Activated CD8-positive, alpha-beta memory T cell treated with anti-CD3 and anti-CD28 coated beads, Interleukin-2, amount 50 U/mL, for 24 hours (primary cell): ENCODE data around the gene ANKH.
"Not testable (repeated sequence)": the region's sequence is repeated elsewhere in the genome, so short reads cannot be mapped to it uniquely, and the experiment has no call there.

Experiments
- DNase-seq: peaks from one replicate; pipeline ENCODE4 v3.0.0-alpha.2; 2020; ENCODE audit errors: extremely low read depth

ANKH gene

DNA sequence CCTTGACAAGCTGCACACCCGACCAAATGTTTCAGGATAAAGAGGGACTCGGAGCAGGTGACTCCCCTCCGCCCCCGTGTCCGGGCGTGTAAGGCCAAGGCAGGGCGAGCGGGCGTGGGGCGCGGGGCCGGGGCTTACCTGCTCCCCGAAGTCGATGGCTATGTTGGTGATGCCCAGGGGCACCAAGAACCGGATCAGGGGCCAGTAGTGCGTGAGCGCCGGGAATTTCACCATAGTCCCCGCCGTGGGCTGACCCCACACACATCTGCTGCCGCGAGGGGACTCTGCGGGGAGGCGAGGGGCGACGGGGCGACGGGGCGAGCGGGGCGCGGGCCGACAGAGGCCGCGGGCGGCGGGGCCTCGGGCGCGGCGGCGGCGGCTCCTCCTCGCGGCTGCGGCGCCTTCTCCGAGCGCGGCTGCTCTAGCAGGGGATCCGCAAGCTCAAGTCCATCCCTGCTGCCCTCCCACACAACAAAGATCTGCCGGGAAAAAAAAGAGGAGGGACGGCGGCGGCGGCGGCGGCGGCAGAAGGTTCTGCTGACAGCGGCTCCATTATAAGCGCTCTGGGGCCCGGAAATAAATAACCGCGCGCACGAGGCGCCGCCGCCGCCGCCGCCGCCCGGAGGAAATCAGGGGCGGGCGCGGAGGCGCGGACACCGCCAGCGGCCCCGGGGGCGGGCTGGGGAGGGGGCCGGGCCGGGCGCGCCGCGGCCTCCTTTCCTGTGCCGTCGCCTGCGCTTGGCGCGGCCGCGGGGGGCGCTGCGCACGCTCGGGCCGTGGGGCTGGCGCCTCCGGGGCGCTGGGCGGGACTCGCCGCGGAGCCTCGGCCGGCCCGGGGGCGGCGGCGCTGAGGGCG, at the start of gene ANKH:
ANKH (minus strand) TSS at position 565 of the 856 bp plus-strand sequence; CDS start at position 234, 331 bp downstream.
- no peak for DNase-seq

DNA sequence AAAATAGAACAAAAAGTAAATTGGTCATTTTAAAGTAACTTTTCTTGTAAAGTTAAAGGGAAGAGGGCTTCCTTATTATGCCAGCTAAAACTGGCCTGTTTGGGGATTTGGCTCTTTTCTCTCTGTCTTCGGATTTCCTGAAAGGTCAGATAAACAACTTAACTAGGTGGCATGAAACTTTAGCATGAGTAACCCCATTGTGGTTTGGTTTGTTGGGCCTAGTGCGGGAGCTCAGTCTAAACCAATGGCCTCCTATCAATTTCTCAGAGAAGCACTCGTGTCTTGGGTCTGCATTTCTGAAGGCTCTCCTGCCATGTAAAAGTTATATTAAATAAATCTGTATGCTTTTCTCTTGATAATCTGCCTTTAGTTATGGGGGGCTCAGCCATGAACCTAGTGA, 48.5 kb upstream of the ANKH start:
- DNase-seq: no peak

DNA sequence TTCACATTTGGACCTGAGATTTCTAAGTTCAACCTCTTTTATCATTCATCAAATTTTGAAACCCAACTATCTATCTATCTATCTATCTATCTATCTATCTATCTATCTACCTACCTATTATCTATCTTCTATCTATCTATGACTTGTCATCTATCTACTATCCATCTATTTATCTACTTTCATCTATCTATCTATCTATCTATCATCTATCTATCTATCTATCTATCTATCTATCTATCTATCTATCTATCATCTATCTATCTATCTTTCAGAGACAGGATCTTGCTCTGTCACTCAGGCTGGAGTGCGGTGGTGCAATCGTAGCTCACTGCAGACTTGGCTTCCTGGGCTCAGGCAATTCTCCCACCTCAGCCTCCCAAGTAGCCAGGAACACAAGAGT, 47.5 kb upstream of the ANKH start:
- not testable (repeated sequence) for DNase-seq

DNA sequence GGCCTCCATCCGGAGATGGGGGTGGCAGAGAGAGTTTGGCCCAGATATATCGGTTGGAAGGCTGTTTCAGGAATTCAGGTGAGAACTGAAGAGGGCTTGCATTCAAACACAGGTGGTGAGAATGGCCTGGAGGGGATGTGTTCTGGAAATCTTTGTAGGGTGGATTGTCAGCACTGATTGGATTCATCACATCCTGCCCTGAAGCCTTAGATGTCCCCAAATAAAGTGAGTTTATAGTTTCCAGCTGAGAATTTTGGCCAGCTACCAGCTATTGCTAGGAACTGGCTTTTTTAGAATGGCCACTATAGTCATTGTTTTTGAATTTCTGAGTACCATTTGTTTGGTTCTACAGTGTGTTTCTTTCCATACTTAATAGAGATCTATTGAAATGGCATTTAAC, 46.1 kb upstream of the ANKH start:
- no peak for DNase-seq

DNA sequence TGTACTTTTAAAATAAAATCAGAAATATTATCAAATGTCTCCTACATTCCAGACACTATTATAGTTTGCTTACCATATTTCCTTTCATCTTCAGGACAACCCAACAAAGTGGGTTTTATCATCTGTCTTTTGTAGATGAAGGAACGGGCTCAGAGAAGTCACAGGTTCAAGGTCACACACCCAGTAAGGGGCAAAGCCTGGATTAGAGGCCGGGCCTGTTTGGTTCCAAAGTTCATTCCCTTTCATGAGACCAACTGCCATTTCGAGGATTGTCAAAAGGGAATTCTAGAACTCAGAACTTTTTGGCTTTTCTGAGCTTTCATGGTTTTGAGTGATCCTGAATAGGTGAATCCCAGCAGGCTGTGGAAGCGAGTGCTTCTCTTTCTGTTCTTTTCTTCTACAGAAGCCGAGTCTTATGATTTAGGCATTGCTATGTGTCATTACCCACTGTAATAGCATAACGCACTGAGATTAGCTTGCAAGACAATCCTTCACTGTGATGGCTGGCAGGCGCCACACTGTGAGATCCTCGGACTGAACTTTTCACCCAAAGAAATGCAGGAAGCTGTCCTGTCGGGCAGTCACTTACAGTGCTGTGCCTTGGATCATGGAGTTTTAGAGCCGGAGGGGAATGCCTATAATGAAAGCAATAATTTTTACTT, 43.8 kb upstream of the ANKH start:
- DNase-seq: no peak

DNA sequence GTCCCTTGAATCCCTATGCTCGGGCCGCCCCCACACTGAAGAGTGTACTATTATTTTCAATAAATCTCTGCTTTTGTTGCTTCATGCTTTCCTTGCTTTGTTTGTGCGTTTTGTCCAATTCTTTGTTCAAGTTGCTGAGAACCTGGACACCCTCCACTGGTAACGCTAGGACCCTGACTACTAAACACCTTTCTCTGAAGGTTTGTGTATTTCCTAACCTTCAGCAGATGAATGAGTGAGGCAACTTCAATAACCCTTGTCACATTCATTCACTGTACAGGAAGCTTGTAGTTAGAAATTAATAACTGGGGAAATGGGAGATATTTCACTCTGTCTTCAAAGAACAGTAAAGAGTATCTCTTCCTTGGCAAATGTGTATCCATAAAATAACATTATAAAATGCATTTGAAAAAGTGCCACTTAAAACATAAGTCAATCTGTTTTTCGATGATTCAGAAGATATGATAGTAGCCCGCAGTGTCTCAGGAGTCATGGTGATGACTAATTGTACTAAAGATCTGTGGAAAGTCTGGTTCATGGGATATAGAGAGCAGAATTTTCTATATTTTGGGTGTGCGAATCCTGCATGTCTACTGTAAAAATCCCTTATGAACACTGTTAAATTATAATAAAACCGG, 43.2 kb upstream of the ANKH start:
- no peak for DNase-seq

DNA sequence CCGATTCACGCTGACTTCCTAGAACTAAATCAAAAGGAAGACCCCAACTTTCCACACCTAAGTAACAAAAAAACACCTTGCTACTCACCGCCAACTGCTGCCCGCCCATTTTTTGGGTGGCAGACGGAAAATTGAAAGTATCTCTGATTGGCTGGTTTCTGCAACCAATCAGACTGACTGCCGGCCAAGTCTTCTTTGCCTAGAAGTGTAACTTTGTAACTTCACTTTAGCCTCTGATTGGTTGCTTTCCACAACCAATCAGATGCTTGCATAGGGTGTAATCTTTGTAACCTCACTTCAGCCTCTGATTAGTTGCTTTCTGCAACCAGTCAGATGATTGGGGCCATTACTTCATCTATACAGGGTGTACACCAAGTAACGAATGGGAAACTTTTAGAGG, 42.6 kb upstream of the ANKH start:
- DNase-seq: no peak

DNA sequence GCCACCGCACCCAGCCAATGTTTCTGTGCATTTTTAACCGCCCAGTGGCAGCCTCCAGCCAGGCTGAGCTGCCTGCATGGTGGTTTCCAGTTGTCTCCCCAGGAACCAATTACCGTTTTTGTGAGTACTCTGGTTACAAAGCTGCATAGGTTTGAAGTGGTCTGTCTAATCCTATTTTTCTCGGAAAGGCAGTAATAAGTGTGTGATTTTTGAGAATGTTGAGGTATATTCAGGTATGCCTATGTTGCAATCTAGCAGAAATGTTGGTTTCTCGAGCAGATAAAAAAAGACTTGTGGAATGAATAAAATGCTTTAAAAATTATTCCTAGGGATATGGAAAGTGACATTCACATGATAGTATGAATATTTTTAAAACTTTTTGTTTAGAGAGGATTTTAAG, 41.5 kb upstream of the ANKH start:
- DNase-seq: no peak

DNA sequence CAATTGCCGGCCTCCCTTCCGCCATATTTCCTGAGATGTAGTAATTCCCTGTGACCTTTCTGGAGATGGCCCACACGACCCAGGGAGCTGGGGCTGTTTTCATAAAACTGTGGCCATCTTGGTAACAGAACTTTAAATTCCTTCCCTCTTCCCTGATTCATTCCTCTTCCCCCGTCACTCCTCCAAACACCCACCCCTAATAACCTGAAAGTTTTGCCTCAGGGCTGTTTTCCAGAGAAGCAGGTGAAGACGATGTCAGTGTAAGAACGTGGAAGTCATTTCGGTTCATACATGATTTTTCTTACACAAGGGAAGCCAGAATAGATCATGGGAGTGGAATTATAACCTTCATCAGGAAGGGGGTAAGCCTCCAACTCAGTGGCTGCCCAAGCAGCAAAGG, 40.6 kb upstream of the ANKH start:
- no peak for DNase-seq

DNA sequence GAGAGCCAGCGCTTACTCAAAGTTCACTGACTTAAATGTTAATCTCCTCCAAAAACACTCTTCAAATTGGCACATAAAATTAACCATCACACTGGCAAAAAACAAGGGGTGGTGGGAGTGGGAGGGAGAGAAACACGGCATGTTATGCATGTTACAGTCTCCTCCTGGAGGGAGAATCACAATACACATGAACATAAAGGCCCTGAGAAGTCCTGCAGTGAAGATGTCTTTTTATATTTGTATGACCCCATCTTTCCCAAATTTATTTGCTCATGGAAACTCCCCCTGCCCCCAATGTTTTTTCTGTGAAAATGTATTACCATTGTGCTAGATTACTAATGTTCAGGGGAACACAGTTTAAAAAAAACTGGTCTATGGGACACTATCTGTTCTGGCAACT, 37.8 kb upstream of the ANKH start:
- DNase-seq: no peak

DNA sequence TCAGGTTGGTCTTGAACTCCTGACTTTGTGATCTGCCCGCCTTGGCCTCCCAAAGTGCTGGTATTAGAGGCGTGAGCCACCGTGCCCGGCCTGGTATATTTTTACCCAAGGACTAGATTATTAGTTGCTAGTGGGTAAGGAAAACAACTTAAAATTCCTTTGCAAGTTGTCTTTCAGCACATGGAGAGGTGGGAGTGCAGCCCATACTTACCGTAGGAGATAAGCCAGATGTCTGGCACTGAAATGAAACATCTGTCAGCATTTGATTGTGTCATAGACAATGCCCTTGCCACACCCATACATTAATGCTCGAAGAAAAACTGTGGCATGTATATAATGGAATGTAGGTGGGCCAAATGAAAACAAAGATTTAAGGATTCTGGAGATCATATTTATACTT, 36.6 kb upstream of the ANKH start:
- DNase-seq: no peak

DNA sequence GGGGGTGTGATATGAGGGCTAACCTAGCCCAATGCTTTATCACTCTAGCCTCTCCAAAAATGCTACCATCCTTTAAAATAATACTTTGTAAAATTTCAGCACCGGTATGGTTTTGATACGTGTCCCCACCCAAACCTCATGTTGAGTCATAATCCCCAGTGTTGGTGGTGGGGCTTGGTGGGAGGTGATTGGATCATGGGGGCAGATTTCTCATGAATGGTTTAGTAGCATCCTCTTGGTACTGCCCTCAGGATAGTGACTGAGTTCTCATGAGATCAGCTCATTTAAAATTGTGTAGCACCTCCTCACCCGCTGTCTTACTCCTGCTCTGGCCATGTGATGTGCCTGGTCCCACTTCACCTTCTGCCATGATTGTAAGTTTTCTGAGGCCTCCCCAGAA, 35.0 kb upstream of the ANKH start:
- no peak for DNase-seq

DNA sequence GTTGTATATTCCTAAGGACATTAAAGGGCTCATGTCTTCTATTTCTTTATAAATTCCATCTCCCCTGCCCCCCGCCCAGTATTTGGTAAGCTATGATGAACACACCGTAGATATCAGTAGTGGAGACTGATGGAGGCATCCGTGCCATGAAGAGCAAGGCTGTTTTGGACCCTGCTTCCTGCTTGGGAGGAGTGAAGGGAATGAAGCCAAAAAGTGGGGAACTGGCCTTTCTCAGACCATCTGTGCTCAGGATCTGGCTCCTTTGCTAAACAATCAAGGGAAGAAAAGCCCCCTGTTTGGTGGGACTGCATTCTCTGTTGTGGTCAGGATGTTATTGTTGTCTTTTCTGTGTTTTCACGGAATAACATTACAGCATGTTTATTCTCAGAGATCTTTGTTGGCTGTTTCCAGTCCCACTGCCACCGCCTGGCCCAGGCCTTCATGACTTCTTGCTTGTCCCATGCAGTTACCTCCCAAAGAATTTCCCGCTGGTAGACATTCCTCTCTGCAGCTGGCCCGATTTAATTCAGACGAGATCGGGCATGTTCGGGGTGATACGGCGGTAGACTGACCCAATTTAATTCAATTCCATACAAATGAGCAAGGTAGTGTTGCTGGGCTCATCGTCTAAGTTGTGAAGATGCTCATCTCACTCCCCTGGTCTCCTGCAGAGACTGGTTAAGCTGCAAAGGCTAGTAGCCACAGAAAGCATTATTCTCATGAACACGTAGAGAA, 31.4 kb upstream of the ANKH start:
- DNase-seq: no peak

DNA sequence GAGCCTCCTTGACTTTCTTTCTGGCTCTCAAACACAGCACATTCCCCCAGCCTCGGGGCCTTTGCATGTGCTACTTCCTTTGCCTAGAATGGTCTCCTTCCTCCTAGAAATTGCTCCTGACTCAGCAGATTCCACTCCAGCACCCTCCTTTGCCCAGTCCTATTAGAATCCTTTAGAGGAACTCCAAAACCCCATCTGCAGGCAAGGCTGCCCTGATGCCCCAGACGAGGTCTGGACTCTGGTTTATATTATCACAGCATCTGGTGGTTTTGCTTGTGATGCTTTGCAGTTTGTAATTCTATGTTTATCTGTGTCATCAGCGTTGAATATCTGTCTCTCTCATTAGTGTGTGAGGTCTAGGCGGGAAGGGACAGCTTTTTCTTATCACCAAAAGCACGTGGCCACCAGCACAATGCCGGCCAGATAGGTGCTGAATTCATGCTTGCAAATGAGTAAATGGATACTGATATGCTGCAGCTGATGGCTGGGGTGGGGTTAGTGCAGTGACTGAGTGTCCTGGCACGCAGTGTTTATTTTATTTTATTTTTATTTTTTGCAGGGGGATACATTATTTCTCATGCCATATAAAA, 30.0 kb upstream of the ANKH start:
- no peak for DNase-seq

DNA sequence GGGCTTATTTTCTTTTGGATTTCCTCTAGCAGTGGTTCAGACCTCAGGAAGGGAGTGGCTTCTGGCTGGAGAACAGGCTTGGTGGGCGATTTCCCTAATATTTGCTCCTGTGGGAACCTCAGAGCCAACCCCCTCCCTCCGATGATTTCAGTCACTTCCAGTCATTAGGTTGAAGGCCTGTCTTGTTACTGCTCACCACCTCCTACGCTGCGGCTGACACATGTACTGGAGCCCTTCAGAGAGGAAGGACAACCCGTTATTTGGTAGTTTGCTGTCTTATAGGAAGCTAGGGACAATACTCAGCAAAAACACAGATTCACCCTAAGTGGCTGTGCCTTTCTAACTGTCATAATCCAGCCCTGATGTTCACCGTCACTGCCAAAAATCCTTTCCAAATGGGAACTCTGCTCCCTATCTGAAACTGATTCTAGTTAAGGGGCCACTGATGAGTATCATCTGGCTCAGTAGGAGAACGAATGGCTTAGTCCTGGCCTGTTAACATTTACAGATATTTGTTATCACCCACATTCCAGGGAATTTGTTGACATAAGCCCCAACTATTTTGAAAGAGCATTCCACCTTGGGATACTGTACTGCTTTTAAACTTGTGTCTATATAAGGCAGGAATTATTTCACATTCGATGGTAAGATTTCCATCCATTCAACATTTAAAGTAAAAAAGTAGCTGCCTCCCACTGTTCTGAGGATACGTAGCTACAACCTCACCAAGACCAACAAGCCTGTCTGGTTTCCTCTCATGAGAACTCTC, 29.3 kb upstream of the ANKH start:
- DNase-seq: no peak

DNA sequence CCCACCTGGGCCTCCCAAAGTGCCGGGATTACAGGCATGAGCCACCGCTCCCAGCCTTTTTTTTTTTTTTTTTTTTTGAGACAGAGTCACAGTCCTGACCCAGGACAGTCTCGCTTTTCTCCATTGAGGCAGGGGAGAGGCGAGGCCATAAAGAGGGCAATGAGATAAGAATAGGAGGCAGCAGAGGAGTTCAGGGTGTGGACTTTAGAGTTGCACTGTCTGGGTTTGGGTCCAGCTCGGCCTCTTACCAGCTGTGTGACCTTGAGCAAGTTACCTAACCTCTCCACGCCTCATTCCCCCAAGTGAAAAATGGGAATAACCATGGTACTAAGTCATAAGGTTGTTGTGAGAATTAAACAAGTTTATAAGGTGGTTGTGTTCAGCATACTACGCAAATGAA, 24.6 kb upstream of the ANKH start:
- no peak for DNase-seq

DNA sequence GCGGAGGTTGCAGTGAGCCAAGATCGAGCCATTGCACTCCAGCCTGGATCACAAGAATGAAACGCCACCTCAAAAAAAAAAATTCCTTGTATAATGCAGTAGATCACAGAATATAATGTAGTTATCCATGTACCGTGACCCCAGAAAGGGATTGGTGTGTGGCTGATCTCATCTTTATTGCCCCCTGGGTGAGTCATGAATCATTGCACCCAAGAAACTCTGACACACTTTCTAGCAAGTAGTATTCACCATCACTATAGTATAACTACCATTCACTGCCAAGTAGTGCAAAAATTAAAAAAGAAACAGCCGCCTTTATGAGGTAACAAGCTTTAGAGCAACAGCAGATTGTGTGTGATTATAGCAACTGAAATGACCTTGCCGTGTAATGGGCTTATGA, 23.7 kb upstream of the ANKH start:
- DNase-seq: no peak

DNA sequence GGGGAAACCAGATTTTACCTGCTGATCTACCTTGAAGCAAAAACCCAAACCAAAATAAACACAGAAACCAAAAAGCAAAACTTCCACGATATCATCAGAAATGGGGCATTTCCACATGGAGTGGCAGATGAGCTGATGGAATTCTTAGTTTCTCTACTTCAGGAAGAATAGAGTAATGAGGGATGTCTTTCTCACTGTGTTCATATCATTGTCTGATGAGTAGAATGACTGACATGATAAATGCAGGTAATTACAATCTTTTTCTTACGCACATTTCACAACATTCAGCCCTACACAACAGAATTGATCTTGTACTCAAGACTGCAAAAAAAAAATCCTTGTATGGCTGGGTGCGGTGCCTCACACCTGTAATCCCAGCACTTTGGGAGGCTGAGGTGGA, 23.2 kb upstream of the ANKH start:
- no peak for DNase-seq

DNA sequence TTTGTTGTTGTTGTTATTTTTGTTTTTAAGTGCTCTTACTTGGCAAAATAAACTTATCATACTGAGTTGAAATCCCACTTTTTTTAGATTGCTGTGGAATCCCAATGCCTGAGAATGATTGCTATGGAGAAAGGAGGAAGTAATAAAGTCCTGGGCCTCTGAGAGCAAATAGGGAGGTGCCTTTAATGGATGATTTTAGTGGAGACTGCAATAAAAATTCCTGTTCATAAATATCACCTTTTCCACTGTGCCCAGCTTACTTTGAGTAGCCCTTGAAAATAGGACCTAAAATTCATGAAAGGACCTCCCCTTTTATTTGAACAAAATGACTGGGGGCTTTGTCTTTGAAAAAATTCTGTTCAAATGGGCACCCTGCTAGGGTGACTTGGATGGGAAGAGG, 21.8 kb upstream of the ANKH start:
- no peak for DNase-seq

DNA sequence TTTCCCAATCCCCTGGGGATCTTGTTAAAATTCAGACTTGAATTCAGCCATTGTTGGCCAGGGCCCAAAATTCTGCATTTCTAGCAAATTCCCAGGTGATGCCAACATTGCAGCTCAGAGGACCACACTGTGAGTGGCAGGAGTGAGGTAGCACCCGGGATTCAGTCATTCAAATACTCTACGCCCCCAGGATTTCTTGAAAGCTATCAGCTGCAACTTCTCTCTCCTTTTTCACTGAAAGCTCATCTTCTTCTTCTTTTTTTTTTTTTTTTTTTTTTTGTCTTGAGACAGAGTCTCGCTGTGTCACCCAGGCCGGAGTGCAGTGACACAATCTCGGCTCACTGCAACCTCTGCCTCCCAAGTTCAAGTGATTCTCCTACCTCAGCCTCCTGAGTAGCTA, 19.3 kb upstream of the ANKH start:
- DNase-seq: no peak

DNA sequence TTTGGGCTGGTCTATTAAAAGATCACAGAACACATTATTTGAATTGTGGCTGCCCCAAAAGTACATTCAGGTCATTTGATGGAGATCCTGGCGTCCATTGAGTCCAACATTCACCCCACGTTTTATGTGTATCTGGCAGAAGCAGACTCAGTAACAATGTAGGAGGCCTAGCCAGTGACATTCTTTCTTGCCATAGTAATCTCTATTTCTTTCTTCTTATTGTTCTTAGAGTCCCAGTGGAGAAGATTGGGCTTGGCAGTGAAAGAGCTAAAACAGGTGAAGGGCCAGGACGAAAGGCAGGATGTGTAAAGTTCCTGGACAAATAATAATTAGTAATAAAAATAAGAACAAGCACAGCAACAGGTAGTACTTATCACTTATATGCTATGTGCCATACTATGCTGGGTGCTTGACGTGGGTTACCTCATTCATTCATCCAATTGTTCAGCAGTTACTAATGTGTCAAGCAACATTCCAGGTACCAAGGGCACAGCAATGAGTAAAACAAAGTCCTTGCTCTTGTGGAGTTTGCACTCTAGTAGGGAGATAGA, 12.6 kb upstream of the ANKH start:
- no peak for DNase-seq
